Measurements from ENCODE around the gene ZDHHC18. TPM values are rescaled to one million over a fixed set of nuclear protein-coding genes. Genes with fewer than 3 reads are reported as not detected.

The ZDHHC18 gene
- total RNA-seq, 2 experiments from 2014 or later, result 18.2 to 19.5 TPM

DNA sequence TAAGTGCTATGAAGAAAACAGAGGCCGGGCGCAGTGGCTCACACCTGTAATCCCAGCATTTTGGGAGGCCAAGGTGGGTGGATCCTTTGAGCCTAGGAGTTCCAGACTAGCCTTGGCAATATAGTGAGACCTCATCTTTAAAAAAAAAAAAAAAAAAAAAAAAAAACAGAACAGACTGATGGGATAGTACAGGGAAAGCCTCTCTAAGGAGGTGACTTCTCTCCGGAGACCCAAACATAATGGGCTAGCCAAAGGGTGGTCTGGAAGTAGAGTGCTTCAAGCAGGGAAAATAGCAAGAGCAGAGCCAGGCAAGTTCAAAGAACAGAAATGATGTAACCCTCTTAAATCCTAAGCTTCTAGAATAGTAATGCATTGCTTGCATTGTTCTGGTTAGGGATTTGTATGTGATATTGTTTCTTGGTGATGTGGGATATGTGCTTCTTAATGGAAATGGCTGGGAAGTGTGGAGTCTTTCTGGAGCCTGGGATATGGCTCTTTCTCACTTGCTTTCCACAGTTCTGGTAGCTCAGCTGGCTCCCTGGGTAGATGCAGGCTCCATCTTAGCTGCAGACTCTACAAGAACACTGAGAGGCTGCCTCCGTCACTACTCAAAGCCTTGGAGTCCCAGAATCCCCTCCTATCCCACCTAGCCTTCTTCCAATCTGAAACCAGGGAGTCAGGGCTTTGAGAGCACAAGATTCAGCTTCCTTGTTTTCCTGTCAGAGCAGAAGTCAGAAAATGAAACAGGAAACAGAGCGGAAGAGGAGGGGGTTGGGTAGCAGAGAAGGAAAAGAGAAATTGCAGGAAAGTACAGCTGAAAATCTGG lies 40.7 kb upstream of the ZDHHC18 start:
- CTCF ChIA-PET (ENCODE audit: unreplicated experiment), result interaction anchor here (1.3 kb wide), 1 partner anchor 109 kb away, joined by 5 read pairs; no protein-coding TSS in a partner anchor

DNA sequence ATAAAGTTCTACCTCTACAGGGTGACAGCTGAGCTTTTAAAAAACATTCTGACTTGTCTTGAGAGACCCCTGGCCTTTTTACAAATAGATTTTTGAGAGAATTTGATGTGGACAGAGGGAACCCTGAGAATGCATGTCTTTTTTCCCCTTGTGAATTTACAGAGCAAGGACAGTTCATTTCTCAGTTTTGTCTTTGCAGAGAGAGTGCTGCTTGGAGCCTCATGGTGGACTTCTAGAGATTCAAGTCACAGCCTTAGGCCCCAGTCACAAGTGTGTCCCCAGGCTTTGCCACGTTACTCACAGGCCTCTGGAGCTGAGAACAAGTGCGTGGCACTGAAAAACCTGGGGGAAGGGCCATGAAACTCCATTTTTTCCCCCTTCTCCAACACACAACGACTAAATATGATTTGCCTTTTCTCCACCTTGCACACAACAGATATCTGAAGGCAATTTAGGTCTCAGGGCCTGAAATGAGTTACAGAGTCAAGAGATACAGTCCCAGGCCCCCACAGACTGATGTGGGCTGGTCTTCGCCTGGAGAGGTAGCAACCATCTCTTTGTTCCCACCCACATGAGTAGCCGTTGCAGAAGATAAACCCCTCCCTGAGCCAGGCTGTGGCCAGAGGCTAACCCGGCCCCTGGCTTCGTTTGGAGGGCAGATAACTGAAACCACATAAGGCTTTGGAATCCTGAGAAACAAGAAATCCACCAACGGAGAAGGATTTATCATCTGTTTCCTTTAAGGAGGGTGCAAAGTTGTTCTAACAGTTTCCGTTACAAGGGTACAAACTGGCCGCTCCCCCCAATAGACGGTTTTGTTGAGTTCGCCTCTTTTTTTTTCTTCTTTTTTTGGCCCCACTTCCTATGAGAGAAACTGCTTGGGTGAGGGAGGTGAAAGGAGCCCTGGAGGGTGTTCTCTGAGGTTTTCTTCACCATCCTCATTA lies 39.8 kb upstream of the ZDHHC18 start:
- Histone ChIP-seq H3K79me2 (ENCODE audit: insufficient read depth, low read depth, low read length) (no peaks in the 10 kb centered on the region), H2AFZ (ENCODE audit: low read length) (peak overlapping the region; percentile 43; the same call in 1 of the 2 replicates), H3K4me2 (ENCODE audit: low read length) (peak overlapping the region; percentile 84), H3K36me3 (ENCODE audit: insufficient read depth, low read length) (peaks cover 28% of the 10 kb centered on the region; the same call in 1 of the 2 replicates), H3K9me2 (ENCODE audit: insufficient read depth, low read length) (no peaks in the 10 kb centered on the region), H3K4me1 (ENCODE audit: insufficient read depth, low read length, poor library complexity, severe bottlenecking) (peaks cover 56% of the 10 kb centered on the region), H4K20me1 (ENCODE audit: insufficient read depth, low read length) (no peaks in the 10 kb centered on the region), H3K4me3 (ENCODE audit: low read depth, low read length, poor library complexity, severe bottlenecking) (peak overlapping the region; percentile 75), H3K27ac (ENCODE audit: low read depth, low read length, poor library complexity, severe bottlenecking) (peak overlapping the region; percentile 91), H3K9me3 (ENCODE audit: low read length) (no peaks in the 10 kb centered on the region)
- no TSS peak for BruUV-seq (replicated peaks)
- CTCF ChIA-PET (ENCODE audit: unreplicated experiment), result no interaction called here
- intact Hi-C loops (cut with micrococcal nuclease; ENCODE audit: unreplicated experiment), result loop anchor here (1.0 kb wide), 2 partner anchors 42 to 94 kb away; no protein-coding TSS in a partner anchor
- peak; percentile 66 for DNase-seq (ENCODE audit: low spot score)
- POLR2A ChIA-PET, result interaction anchor here (0.5 to 2.2 kb wide), 12 partner anchors 16 to 1516 kb away, joined by 3 to 12 read pairs (median 4); no protein-coding TSS in a partner anchor
- TF ChIP-seq, protein P1, sequence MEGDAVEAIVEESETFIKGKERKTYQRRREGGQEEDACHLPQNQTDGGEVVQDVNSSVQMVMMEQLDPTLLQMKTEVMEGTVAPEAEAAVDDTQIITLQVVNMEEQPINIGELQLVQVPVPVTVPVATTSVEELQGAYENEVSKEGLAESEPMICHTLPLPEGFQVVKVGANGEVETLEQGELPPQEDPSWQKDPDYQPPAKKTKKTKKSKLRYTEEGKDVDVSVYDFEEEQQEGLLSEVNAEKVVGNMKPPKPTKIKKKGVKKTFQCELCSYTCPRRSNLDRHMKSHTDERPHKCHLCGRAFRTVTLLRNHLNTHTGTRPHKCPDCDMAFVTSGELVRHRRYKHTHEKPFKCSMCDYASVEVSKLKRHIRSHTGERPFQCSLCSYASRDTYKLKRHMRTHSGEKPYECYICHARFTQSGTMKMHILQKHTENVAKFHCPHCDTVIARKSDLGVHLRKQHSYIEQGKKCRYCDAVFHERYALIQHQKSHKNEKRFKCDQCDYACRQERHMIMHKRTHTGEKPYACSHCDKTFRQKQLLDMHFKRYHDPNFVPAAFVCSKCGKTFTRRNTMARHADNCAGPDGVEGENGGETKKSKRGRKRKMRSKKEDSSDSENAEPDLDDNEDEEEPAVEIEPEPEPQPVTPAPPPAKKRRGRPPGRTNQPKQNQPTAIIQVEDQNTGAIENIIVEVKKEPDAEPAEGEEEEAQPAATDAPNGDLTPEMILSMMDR (conservative IDR thresholded peaks at IDR 0.05; ENCODE audit: low read length), result no peak
- TF ChIP-seq EZH2phosphoT487 (IDR thresholded peaks at IDR 0.05; ENCODE audit: borderline replicate concordance, low read depth, low read length), result no peak

More for the DNA sequence above, 40.7 kb upstream of the ZDHHC18 start:
- Histone ChIP-seq H3K36me3 (ENCODE audit: insufficient read depth, low read length) (peaks cover 36% of the 10 kb centered on the region), H2AFZ (ENCODE audit: low read length) (peak overlapping the region; percentile 43; the same call in 1 of the 2 replicates), H3K9me2 (ENCODE audit: insufficient read depth, low read length) (no peaks in the 10 kb centered on the region), H3K27ac (ENCODE audit: low read depth, low read length, poor library complexity, severe bottlenecking) (peak overlapping the region; percentile 91), H3K9me3 (ENCODE audit: low read length) (no peaks in the 10 kb centered on the region), H4K20me1 (ENCODE audit: insufficient read depth, low read length) (no peaks in the 10 kb centered on the region), H3K79me2 (ENCODE audit: insufficient read depth, low read depth, low read length) (no peaks in the 10 kb centered on the region), H3K4me1 (ENCODE audit: insufficient read depth, low read length, poor library complexity, severe bottlenecking) (peaks cover 50% of the 10 kb centered on the region), H3K4me2 (ENCODE audit: low read length) (peak overlapping the region; percentile 84), H3K4me3 (ENCODE audit: low read depth, low read length, poor library complexity, severe bottlenecking) (peak overlapping the region; percentile 75)
- peak; percentile 35 for DNase-seq (ENCODE audit: low spot score)
- intact Hi-C loops (cut with micrococcal nuclease; ENCODE audit: unreplicated experiment), result no loop called here
- POLR2A ChIA-PET, result interaction anchor here (0.5 to 2.2 kb wide), 13 partner anchors 15 to 1517 kb away, joined by 3 to 12 read pairs (median 4); no protein-coding TSS in a partner anchor
- BruUV-seq (replicated peaks), result no TSS peak
- TF ChIP-seq, protein P1 (conservative IDR thresholded peaks at IDR 0.05; ENCODE audit: low read length), result no peak
- no peak for TF ChIP-seq EZH2phosphoT487 (IDR thresholded peaks at IDR 0.05; ENCODE audit: borderline replicate concordance, low read depth, low read length)

Data from OCI-LY7 (cell line).